Ecto neural progenitor cell (in vitro differentiated cells): Measurements from ENCODE around the gene CSF2.

Source experiments
- DNase-seq: peaks from one replicate; pipeline ENCODE4 v3.0.0-alpha.2; 2018; ENCODE audit warnings: low spot score

CSF2 gene

DNA sequence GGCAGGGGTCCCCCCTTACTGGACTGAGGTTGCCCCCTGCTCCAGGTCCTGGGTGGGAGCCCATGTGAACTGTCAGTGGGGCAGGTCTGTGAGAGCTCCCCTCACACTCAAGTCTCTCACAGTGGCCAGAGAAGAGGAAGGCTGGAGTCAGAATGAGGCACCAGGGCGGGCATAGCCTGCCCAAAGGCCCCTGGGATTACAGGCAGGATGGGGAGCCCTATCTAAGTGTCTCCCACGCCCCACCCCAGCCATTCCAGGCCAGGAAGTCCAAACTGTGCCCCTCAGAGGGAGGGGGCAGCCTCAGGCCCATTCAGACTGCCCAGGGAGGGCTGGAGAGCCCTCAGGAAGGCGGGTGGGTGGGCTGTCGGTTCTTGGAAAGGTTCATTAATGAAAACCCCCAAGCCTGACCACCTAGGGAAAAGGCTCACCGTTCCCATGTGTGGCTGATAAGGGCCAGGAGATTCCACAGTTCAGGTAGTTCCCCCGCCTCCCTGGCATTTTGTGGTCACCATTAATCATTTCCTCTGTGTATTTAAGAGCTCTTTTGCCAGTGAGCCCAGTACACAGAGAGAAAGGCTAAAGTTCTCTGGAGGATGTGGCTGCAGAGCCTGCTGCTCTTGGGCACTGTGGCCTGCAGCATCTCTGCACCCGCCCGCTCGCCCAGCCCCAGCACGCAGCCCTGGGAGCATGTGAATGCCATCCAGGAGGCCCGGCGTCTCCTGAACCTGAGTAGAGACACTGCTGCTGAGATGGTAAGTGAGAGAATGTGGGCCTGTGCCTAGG is at the start of gene CSF2:
Gene CSF2 (plus strand): TSS at position 559 of the 783 bp plus-strand sequence. CDS start 35 bp downstream, at position 594.
- DNase-seq = no peak

DNA sequence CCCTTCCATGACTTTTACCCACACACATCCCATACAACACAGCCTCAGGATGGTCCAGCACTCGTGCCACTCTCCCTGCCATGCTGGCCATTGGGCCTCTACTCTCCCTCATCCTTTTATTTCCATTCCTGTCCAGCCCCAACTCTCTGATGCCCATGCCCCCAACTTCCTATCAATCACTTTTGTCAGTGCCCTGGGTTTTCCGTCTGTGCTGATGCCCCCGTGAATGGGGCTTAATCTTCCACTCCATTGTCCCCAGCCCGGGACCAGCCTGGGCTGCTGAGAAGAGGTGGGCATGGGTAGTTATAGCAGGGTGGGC is 49.5 kb upstream of the CSF2 start:
- peak; percentile 27 for DNase-seq

DNA sequence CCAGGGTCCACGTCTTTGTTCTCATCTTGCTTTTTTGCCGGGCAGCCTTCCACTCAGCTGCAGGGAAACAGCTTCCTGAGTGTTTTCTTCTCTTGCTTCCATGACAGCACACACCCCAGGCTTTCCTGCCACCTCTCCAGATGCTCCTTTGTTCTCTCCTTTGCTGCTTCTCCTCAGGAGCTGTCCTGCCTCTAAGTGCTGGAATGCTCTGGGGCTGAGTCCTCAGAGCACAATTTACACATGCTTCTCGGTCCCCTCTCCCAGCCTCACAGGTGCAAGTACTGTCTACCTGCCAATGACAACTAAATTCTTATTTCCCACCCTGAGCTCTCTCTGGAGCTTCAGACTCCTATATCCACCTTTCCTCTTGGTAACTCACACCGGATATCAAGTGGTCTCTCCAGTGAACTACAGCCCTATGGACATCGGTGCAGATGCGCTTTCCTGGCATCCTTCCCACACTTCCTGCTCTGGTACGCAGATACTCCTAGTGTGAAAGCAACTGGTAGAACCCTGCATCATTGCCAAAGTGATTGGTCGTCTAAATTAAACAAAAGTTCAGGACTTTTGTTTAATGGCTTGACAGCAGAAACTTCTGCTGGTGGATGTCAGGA is 48.7 kb upstream of the CSF2 start:
- DNase-seq = peak; percentile 47

DNA sequence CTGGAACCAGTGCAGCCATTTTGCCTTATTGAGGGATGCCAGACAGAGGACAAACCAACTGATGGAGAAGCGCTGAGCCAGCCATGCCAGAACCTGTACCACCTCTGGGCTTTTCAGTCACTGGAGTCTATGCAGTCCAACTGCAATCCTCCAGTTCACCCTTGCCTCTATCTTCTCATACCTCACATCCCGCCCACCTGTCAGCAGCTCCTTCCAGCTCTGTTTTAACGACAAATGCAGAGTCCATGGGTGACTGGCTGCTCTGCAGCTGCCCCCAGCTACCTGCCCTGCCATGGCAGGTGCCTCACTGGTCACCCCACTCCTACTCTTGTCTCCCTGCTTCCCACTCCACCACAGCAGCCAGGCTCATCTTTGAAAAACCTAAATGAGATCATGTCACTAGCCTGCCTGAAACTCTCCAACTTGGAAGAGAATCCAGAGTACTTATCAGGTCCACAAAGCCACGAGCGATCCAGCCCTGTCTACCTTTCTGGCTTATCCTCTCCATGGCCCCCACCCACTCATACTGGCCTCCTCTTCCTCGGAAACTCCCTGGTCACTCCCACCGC is 48.1 kb upstream of the CSF2 start:
- peak; percentile 22 for DNase-seq

DNA sequence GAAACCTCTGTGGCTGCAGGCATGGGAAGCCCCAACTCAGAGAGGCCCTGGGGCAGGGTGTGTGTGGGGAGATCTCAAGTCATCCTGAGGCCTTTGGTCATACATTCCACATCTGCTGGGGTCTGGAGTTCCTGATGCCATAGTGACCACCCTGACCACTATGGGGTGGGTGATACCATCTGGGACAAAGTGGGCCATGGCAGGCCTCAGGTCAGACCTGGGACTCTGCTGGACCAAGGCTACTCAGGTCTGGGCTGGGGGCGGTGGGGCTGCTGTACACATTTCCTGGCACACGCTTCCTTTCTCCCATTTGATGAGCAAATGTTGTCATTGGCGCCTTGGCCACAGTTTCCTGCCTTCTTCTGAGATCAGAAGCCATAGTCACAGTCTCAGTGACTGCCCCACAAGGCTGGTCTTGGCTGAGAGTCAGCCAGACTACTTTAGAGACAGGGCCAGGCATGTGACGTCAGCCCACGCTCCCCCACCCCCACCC is 47.0 kb upstream of the CSF2 start:
- peak; percentile 29 for DNase-seq

DNA sequence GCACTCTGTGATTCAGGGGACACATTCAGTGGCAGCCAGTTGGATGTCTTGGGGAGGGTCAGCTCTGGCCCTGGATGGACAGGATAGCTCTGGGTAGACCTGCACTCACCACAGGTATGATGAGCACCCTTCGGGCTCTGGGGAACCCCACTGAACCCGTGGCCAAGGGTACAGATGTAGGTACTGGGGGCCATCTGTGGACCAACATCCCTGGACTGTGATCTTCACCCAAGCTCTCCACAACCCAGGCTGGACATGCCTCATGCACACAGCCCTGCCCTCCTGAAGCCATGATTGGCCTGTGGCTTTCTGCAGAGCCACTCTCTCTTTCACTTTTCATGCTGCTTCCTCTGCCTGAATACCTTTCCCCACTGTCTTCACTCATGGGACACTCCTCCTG is 46.6 kb upstream of the CSF2 start:
- no peak for DNase-seq

DNA sequence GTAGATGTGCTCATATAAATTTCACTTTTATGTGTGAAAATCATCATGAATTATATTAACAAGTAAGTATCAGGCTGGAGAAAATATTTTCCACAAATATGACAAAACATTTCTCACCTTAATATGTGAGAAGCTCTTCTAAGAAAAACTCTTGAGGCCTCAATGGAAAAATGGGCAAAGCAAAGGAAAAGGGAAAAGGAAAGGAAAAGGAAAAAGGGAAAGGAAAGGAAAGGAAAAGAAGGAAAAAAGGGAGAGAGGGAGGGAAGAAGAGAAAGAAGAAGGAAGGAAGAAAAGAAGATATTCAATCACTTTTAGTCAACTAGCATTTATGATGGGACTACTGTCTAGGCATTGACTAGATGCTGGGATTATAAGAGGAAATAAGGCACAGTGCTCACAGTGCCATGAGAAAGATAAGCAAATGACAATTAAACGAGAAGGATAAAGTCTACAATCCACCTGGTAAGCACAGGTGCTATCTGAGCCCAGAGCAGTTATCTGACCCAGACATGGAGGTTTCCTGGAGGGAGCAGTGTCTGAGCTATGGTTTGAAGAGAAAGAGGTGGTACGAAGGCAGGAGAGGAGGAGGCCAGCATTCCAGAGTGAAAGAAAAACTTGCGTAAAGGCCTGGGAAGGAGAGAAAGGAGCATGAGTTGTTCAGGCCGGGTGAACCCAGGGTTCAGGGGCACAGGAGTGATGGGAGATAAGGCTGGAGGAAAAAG is 43.8 kb upstream of the CSF2 start:
- DNase-seq = no peak

DNA sequence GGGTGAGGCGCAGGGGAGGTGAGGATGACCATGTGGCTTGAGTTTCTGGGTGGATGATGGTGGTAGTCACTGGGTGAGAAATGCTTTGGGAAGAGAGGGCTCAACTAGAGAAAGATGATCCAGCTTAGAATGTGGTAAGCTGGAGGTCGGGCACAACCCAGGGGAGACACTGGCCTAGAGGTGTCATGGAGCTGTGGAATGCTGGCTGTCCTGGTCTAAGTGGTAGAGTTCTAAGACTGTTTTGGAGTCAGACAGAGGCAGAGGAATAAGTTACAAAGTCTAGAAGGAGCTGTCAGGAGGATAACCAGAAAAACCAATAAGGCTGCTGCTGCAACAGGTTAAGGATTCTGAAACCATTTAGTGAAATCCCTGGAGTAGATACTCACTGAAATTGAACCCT is 43.0 kb upstream of the CSF2 start:
- DNase-seq = no peak

DNA sequence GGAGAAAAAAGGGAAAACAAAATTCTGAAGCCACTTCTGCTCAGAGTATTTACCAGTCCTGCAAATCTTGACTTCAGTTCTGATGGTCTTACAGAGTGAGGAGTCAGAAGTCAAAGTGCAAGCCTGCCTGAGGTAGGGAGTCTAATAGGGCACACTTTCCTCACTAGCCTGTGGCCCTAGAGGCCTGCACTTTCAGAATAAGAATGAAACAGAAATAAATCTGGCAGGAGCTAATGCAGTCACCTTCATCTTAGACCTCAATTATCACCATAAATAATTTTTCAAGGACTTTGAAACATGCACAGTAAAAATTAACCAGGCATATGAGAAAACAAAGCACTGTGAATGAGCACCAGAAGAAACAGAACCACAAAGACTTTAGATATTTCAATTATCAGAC is 41.4 kb upstream of the CSF2 start:
- DNase-seq = no peak

DNA sequence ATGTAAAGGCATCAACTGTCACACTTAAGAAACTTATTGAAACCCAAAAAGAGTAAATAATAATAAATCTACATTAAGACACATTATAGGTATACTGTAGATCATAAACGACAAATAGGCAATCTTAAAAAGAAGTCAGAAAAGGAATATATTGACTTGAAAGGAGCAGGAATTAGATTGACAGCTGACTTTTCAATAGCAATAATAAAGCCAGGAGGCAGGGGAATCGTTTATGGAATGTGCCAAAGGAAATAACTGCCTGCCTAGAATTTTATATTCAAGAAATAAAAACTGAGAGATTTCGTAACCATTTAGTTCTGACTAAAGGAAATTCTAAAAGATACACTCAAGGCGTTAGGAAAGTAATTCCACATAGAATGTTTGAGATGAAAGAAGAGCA is 40.5 kb upstream of the CSF2 start:
- no peak for DNase-seq

DNA sequence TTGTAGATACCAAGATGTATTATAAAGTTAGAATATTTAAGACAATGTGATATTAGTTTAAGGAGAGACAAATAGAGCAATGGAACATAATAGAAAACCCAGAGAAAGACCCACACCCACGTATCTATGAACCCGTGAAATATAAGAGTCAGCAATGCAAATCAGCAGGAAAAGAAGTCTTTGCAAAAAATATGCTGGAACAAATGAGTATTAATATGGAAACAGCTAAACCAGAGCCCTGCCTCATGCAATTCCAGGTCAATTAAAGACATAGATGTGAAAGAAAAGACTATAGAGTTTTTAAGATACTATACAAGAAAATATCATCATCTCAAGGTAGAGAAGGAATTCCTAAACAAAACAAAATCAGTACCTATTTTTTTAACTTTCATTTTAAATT is 36.2 kb upstream of the CSF2 start:
- DNase-seq = no peak

DNA sequence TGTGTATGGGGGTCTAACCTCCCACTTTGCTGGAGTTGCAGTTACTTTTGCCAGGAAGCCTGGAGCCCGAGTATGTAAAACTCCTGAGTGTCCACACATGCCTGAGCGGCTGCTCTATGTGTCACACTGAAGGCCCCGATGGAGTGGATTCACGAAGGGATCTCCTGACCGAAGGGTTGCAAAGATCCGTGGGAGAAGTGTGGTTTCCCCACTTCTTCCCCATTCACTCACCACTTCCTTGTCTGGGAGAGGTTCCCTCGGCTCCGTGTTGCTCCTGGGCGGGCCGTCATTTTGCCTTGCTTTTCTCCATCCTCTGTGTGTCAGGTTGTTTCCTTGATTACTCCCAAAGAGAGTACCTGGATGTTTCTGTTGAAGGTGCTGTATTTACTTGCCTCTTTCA is 29.4 kb upstream of the CSF2 start:
- no peak for DNase-seq

DNA sequence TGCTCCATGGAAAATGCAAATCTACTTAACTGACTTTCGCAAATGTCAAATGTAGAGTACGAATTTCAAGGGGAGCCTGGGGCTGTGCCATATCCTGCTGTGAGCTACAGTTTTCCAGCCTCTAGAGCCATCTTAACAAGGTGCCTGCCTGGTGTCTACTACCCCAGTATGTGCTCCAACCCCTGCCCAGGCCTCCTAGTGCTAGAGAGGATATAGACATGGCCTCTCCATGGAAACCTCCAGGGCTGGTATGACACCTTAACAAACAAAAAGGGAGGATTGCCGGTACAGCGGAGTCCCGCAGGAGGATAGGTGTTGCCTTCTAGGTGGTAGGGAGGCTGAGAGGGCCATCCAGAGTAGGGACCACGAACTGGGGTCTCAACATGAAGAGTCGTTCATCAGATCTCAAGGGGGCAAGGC is 26.7 kb upstream of the CSF2 start:
- DNase-seq = peak; percentile 37

DNA sequence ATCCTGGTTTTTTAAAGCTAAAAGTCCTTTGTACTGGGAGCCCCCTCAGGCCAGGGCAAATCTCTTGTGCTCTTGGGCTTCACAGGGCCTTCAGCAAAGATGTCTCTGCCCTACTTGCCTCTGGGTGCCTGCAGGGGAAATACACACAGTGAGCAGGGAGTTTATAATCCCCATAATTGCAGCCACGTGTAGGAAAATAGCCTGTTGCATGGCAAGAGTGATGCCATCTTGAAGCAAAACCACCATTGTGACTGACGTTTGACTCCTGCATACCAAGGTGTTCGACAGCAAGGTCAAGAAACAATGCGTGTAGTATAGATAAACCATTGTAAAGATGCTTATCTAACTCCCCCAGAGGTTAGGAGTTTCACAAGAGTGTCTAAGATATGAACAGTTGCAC is 24.5 kb upstream of the CSF2 start:
- peak; percentile 20 for DNase-seq

DNA sequence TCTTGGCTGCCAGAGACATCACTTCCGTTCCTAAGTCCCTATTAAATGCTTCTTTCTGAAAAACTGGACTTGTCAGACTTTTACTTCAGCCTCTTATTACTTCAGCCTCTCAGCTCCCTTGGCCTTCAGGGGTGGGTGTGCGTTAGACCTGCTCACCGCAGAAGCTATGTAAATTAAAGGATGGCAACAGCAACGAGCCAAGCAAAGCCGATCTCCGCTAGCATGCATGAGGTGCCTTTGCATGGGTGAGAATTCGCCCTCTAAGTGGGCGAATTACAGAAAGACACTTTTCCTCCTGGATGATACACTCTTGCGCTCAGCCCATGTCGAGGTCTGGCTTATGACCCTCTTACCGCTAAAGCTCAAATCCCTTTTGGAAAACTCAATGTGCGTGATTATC is 24.0 kb upstream of the CSF2 start:
- DNase-seq = no peak

DNA sequence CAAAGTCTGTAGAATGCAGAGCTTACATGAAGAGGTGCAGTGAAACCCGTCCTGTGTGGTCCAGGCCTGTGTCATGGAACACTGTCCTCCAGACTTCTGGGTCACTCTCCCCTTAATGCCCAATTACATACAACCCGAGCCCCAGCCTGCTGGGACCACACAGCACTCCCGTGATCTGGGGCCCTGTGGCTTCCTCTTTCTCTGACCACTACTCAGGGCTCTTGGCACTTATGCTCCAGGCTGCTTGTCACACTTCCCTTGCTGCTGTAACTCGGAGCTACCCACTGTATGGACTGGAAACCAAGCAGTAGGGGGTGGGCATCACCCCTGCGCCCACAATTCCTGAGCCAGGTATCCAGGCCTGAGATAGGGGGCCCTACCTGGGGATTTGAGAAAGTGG is 23.5 kb upstream of the CSF2 start:
- peak; percentile 27 for DNase-seq

DNA sequence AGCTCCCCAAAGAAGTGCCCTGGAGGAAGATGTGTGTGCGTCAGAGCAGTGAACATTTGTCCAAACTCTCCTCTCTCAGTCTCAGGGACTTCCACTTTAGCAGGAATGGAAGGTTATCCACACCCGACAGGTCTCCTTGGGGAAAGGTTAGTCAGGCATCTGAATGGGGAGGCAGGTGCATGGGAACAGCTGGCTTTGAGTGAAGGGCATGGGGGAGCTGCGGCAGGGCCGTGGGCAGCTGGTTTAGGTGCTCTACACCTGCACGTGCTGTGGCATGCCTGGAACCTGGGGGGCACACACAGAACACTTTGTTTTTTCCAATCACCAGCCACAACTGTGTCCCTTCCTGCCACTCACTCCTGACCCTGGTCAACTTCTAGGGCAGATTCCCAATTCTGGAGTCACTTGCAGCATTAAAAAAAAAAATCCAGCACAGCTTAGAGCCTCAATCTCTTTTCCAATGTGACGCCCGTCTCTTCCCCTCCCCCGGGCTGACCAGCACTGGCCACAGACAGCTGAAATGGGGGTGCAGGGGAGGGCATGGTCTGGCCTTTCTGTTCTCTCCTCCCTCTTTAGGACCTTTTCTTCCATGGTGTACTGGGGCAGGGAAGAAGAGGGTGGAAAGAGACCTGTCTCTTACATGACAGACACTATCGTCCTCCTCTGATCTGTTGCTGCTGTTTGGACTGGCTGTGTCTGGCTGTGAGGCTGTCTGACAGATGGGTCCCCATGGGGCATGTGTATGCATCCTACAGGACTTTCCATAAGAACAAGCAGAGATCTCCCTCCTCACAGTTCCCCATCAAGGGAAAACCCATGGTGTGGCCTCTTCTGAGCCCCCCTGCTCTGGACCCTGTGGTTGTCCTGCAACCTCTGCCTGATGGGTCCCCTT is 22.7 kb upstream of the CSF2 start:
- no peak for DNase-seq

DNA sequence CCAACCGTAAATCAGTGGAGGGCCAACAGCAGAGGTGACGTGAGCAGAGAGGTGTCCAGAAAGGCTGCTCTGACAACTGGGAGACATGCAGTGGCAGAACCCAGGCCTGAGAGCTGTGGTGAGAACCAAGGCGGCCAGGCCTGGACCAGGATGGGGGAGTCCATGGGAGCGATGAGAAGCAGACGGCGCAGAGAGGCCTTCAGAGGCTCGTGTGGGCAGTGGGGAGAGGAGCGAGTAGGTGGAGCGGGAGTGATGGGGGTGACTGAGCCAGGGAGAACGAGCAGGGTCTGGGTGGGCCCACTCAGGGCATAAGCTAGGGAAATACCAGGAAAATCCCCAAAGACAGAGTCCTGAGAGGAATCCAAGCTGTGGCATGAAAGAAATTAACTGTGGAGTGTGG is 21.1 kb upstream of the CSF2 start:
- peak; percentile 37 for DNase-seq

DNA sequence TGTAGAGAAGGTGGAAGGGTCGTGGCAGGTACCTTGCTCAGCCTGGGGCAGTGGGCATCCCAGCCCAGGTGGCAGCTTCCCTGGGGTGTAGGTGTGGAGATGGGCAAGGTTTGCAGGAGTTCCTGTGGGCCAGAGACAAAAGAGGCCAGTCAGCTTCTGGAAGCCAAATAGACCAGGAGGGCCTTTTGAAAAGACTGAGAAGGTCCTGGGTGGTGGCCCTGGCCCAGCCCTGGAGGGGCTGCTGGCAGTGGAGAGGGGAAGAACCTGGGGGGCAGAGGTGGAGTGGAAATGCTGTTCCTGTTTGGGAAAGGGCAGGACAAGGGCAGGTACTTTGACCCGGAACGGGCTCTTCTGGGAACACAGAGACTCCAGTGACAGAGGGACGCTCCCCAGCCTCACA is 20.1 kb upstream of the CSF2 start:
- peak; percentile 34 for DNase-seq

DNA sequence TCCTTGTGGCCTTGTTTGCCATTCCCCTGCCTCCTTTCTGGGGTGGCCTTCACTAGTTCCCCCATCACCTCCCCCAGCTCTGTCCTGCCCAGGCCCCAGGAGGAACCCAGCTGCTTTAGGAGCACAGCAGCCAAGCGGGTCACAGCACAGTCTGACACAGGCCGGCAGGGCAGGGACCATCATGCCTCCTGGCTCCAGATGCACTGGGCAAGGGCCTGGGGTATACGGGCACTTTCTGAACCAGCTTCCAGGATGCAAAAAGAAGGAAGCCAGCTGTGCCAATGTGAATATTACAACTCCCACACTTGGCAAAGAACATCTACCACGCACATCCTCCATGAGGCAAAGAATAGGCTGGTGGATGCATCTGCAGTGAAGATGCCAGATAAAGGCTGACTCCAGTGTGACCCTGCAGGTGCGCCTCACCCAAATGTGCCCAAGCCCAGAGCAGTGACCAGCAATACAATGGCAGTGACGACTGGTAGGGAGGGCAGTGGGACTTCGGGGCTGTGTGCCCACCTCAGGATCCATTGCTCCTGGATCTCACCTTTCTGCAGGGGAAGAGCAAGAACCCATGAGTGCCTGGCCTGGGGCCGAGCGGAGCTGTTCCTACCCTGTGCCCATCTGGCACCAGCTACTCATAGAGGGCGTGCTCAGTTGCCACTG is 19.4 kb upstream of the CSF2 start:
- DNase-seq = peak; percentile 22
